ENCODE data around the gene TRPM4. TPM values are rescaled to one million over a fixed set of nuclear protein-coding genes. Genes with fewer than 3 reads are reported as not detected.

Gene TRPM4
- total RNA-seq, result not detected

DNA sequence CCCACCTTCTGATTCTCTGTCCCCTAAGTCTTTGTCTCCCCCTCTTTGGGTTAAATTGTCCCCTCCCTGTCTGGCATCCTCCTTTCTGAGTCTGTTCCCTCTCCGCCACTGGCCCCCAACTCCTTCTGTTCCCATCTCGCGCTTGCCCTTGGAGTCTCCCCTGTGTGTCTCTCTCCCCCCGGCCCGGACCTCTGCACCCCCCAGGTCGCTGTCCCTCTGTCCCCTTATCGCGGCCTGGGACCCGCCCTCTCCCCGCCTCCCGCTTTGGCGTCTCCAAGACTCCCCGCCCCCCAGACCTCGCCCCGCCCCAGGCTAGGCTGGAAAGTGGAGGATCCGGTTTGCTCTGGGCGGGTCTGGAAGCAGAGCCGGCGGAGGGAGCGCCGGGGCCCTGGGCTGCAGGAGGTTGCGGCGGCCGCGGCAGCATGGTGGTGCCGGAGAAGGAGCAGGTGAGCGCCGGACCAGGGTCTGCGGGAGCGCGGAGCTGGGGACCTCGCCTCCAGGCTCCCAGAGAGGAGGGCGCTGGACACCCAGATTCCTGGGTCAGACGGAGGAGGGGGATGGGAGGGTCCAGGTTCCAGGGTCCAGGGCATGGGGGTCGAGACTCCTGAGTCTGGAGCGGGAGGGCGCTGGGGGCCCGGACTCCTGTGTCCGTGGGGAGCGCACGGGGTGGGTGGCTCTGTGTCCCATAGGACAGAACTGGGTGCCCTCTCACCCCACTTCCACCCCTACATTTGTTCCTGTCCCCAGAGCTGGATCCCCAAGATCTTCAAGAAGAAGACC lies at the start of gene TRPM4:
Gene TRPM4, plus strand, starts transcription at position 348 of the 780 bp plus-strand sequence. Its CDS starts 75 bp downstream, at position 423.
- Mint-ChIP-seq H3K27ac (no peak within 1 kb of the TSS), H3K4me3 (peak within 1 kb of the TSS; percentile 35), H3K27me3 (peaks cover 24 to 61% of the 10 kb centered on the region in 2 donors)

DNA sequence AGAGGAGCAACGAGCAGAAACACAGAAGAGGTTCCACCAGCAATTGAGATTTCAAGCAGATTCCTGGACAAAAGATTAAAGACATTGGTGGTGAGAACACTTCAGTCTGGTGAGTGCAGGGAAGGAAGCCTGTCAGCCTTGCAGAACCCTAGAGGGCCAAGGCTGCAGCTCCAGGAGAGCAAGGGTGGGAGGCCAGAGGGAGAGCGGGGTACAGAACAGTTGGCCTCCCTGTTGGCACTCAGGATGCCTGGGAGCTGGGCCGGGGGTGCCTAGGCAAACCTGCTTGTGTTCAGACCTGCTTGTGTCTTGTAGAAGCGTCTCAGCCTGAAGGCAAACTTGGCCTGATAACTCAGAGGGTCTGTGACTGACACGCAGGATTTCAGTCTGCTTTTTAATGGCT lies 48.5 kb upstream of the TRPM4 start:
- Mint-ChIP-seq H3K36me3 (peaks cover 25% of the 10 kb centered on the region), H3K4me3 (no peak overlapping the region), H3K9me3 (no peaks in the 10 kb centered on the region), H3K27me3 (no peaks in the 10 kb centered on the region), H3K4me1 (ENCODE audit: low read depth in 2 of 2) (peaks cover 21 to 23% of the 10 kb centered on the region in 2 donors), H3K27ac (no peak overlapping the region)
- ATAC-seq, result no peak
- DNase-seq (ENCODE audit: low spot score), result no peak

More for the DNA sequence above, at the start of gene TRPM4:
- ATAC-seq, result peak; percentile 35 to 59
- H3K36me3 Mint-ChIP-seq, result no peaks in the 10 kb centered on the region
- peaks cover 10 to 15% of the 10 kb centered on the region in 2 donors for H3K4me1 Mint-ChIP-seq (ENCODE audit: low read depth in 2 of 2)
- no peak for DNase-seq (ENCODE audit: low spot score)
- peaks cover 3% of the 10 kb centered on the region for H3K9me3 Mint-ChIP-seq

DNA sequence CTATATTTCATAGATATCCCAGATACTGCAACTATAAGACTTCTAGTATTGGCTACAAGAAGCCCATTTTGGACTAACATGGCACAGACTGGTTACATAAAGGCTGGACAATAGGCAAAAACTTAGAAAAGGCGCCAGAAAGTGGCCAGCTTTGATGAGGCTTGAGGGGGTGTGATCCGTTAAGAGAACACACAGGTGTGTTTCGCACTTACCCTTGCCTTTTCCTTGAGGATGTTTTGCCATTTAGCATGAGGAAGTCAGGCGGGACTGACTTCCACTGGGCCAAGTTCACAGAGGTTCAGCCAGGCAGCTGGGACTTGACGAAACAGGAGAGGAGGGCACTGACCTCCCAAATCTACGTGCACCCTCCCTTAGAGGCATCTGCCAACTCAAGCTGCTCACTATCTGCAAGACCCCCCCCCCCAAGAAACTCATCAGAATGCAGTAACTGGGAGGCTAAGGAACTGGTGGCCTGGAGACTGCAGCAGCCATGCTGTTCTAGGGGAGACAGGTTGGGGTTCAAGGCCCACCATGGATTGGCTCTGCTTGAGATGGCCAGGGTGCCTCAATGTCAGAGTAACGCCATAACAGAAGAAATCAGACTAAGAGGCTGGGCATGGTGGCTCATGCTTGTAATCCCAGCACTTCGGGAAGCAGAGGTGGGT lies 47.9 kb upstream of the TRPM4 start:
- H3K27ac Mint-ChIP-seq, result no peak overlapping the region
- ATAC-seq (no peak), DNase-seq (ENCODE audit: low spot score) (no peak)
- H3K4me3 Mint-ChIP-seq, result no peak overlapping the region
- H3K27me3 Mint-ChIP-seq, result no peaks in the 10 kb centered on the region
- peaks cover 24% of the 10 kb centered on the region for H3K36me3 Mint-ChIP-seq
- H3K9me3 Mint-ChIP-seq, result no peaks in the 10 kb centered on the region
- H3K4me1 Mint-ChIP-seq (ENCODE audit: low read depth in 2 of 2), result peaks cover 20 to 22% of the 10 kb centered on the region in 2 donors

DNA sequence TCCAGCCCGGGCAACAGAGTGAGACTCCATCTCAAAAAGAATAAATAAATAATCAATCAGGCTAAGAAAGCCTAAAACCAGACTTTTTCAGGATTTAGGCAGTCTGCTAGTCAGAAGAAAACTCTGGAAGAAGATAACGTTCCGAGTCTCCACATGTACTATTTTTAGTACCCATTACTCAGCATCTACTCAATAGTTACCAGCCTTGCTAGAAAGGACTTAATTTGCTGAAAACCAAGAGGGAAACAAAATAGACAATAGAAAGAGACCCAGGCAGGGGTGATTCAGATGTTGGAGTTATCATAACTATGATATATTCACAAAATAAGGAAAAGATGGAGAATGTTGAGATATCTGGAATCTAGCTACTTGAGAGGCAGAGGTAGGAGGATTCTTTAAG lies 47.0 kb upstream of the TRPM4 start:
- ATAC-seq, result no peak
- Mint-ChIP-seq H3K27ac (no peak overlapping the region), H3K27me3 (no peaks in the 10 kb centered on the region), H3K4me3 (no peak overlapping the region), H3K9me3 (no peaks in the 10 kb centered on the region), H3K4me1 (ENCODE audit: low read depth in 2 of 2) (peaks cover 17 to 21% of the 10 kb centered on the region in 2 donors), H3K36me3 (peaks cover 19% of the 10 kb centered on the region)
- DNase-seq (ENCODE audit: low spot score), result no peak

DNA sequence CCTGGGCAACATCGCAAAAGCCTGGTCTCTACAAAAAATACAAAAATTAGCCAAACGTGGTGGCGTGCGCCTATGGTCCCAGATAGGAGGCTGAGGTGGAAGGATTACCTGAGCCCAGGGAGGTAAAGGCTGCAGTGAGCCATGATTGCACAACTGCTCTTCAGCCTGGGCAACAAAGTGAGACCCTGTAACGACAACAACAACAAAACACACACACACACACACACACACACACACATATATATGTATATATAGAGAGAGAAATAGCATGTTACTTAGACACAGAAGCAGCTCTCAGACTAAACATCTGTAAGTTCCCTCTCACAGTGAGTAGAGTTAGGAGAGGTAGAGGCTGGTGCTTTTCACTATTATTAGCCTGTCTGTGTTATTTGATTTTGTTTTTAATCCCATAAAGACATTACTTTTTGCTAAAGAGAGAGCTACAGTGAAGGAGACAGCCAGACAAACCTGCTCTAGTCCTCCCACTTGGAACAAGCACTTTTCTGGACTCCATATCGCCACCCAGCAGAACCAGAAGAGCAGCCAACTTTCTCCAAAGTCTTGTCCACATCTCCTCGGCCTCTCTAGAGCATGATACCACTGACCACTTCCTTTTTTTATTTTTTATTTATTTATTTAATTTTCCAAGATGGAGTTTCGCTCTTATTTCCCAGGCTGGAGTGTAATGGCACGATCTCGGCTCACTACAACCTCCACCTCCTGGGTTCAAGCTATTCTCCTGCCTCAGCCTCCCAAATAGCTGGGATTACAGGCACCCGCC lies 46.2 kb upstream of the TRPM4 start:
- no peak for DNase-seq (ENCODE audit: low spot score)
- Mint-ChIP-seq H3K27me3 (no peaks in the 10 kb centered on the region), H3K4me3 (no peak overlapping the region), H3K27ac (no peak overlapping the region), H3K36me3 (peaks cover 19% of the 10 kb centered on the region), H3K9me3 (no peaks in the 10 kb centered on the region), H3K4me1 (ENCODE audit: low read depth in 2 of 2) (peaks cover 17 to 21% of the 10 kb centered on the region in 2 donors)
- no peak for ATAC-seq

DNA sequence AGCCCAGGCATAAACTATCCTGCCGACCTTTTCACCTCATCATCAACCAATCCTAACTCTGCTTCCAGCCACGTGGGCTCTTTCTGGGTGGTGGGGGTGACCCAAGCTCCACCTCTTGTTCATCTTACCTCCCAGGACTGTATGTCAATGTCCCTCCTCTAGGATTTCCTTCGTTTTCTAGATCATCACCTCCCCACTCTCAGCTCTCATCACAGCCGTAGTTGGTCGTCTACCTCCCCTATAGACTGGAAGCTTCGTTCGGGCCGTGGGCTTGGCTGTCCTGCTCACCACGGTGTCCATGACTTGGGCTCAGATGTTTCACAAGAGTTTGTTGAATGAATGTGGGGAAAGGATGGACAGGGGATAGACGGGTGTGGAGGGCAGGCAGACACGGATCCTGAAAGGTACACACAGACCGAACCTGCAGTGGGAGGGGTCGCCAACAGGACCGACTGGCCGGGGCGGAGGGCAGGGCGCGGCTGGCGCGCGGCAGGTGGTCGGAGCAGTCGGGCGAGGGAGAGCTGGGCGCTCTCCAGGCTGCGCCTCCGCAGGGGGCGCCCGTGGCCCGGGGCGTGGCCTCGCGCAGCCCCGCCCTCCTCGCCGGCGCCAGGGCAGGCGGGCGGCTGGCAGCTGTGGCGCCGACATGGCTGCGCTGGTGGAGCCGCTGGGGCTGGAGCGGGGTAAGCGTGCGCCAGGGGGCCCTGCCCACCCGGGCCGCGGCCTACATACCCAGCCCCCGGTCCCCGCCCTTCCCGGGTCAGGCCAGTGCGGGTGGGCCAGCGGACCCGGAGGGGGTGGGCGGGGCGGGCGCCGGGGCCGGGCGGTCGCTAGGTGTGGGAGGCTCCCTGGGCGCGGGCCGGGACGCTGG lies 43.6 kb upstream of the TRPM4 start, which contains the start of gene LIN7B:
Gene LIN7B, plus strand, starts transcription at position 609 of the 868 bp plus-strand sequence. Its CDS starts 35 bp downstream, at position 644.
- H3K4me3 Mint-ChIP-seq, result peak within 1 kb of the TSS; percentile 84
- H3K36me3 Mint-ChIP-seq, result peaks cover 4% of the 10 kb centered on the region
- H3K4me1 Mint-ChIP-seq (ENCODE audit: low read depth in 2 of 2), result peaks cover 21 to 29% of the 10 kb centered on the region in 2 donors
- H3K27me3 Mint-ChIP-seq, result no peaks in the 10 kb centered on the region
- ATAC-seq (peak; percentile 79 to 83), DNase-seq (ENCODE audit: low spot score) (peak; percentile 81)
- peak within 1 kb of the TSS; percentile 4 to 17 for H3K27ac Mint-ChIP-seq
- no peaks in the 10 kb centered on the region for H3K9me3 Mint-ChIP-seq

DNA sequence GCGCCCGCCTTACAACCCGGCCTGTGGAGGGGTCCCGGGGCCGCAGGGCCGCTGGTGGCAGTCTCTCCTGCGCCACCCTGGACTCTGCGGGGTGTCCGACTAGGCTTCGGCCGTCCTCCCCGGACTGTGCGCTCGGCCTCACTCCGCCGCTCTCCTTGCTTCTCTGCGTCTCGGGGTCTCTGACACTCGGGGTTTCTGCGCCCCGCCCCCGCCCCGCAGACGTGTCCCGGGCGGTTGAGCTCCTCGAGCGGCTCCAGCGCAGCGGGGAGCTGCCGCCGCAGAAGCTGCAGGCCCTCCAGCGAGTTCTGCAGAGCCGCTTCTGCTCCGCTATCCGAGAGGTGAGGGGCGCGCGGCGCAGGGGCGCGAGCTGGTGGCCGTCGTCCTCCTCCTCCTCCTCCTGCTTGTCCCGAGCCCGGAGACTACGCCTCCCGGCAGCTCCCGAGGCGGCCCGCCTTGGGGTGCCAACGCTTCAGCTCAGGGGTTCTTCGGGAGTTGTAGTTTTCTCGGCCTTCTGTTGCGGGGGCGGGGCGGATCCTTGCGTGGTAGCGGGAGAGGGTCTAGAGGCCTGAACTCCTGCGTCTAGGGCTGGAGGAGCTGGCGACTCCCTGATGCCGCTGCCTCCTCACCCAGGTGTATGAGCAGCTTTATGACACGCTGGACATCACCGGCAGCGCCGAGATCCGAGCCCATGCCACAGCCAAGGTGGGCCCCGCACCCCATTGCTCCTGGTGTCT lies 42.8 kb upstream of the TRPM4 start:
- DNase-seq (ENCODE audit: low spot score) (no peak), ATAC-seq (no peak)
- Mint-ChIP-seq H3K4me1 (ENCODE audit: low read depth in 2 of 2) (peaks cover 20 to 29% of the 10 kb centered on the region in 2 donors), H3K36me3 (no peaks in the 10 kb centered on the region), H3K27me3 (no peaks in the 10 kb centered on the region), H3K9me3 (no peaks in the 10 kb centered on the region), H3K27ac (no peak overlapping the region), H3K4me3 (peak overlapping the region; percentile 83)

DNA sequence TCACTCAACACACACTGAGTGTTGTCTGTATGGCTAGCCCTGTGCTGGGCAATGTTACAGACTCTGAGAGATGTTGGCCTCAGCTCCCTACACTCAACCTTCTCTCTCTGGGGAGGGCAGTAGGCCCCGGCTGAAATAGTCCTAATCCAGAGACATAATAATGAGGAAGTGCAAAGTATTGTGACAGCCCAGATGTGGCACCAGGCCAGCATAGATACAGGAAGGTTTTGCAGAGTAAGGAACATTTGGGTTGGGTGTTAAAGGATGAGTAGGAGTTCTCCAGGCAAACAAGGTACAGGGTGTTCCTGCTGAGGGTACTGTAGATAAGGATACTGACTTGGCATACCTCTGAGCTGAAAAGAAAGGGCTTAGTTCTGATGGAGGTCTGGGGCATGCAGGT lies 41.0 kb upstream of the TRPM4 start:
- ATAC-seq (no peak), DNase-seq (ENCODE audit: low spot score) (no peak)
- Mint-ChIP-seq H3K27ac (peak overlapping the region in 1 of 2 donors; percentile 72), H3K9me3 (no peaks in the 10 kb centered on the region), H3K36me3 (no peaks in the 10 kb centered on the region), H3K27me3 (peaks cover 8 to 10% of the 10 kb centered on the region in 2 donors), H3K4me1 (ENCODE audit: low read depth in 2 of 2) (peaks cover 28 to 37% of the 10 kb centered on the region in 2 donors), H3K4me3 (peak overlapping the region; percentile 91)

DNA sequence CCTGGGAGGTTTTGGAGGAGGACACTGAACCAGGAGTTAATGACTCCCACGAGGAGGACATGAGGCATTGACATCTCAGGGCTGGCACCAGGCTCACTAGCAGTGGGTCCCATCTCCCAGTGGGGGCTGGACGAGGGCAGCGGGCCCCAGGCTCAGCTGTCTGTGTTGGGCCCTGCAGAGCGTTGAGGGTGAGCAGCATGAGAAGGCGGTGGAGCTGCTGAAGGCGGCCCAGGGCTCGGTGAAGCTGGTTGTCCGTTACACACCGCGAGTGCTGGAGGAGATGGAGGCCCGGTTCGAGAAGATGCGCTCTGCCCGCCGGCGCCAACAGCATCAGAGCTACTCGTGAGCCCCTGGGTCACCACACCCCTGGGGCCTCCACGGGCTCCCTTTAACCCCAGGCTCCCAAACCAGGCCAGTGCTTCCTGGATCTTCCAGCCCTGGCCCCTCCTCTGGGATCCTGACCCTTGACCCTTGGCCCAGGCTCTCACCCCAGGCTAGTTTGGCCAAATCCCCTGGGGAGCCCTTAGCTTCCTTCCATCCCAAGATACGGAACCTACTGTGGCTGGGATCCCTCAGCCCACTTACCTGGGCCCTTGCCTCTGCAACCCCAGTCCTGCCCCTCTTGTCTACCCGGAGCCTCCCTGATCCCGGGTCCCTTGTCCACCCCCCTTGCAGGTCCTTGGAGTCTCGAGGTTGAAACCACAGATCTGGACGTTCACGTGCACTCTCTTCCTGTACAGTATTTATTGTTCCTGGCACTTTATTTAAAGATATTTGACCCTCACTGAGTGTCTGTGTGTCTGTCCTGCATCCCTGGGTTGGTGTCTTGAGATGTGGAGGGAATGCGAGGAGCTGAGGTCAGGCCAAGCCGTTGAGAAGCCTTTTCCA lies 39.7 kb upstream of the TRPM4 start:
- ATAC-seq (no peak), DNase-seq (ENCODE audit: low spot score) (no peak)
- Mint-ChIP-seq H3K9me3 (no peaks in the 10 kb centered on the region), H3K4me1 (ENCODE audit: low read depth in 2 of 2) (peaks cover 28 to 37% of the 10 kb centered on the region in 2 donors), H3K27ac (peak overlapping the region; percentile 86 to 94), H3K36me3 (no peaks in the 10 kb centered on the region), H3K4me3 (peak overlapping the region; percentile 91), H3K27me3 (peaks cover 10 to 11% of the 10 kb centered on the region in 2 donors)

DNA sequence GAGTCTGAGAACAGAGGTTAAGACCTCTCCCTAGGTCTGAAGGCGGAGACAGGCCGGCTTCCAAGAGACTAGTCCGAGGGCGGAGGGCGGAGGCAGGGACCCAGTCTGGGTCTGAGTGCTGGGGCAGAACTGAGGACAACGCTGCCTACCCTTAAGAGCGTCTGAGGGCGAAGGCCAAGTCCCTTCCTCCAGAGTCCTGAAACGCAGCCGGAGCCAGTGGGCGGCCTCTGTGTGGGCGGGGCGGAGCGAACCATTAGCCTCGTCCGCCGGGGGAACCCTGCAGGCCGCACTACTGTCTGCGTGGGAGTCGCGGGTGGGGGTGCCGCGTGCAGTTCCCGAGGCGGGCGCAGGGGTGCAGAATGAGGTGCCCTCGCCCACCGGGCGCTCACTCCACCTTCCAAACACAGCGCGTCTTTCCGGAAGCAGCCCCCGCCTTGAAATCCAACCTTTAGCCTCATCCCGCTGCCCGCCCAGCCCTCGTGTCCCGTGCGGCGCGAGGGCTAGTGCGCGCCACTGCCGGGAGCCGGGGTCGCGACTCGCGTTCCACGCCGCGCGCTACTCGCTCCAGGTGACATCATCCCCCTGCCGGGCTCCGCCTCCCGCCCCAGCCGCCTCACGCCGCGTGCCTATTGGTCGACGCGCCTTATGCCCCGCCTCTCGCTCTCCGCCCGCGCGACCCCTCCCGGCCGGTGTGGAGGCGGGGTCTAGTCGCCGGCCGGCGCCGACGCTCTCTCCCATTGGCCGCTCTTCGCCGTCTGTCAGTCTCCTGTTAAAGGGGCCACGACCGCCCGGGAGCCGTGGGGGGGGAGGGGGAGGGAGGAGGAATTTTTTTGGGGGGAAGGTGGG lies 38.8 kb upstream of the TRPM4 start, which contains the start of gene C19orf73:
Gene C19orf73, minus strand, starts transcription at position 579 of the 846 bp plus-strand sequence. Its CDS starts 121 bp downstream, at position 458.
- DNase-seq (ENCODE audit: low spot score), result peak; percentile 97
- peak within 1 kb of the TSS; percentile 86 to 94 for H3K27ac Mint-ChIP-seq
- peak; percentile 89 to 93 for ATAC-seq
- H3K36me3 Mint-ChIP-seq, result no peaks in the 10 kb centered on the region
- H3K4me3 Mint-ChIP-seq, result peak within 1 kb of the TSS; percentile 91
- no peaks in the 10 kb centered on the region for H3K9me3 Mint-ChIP-seq
- H3K4me1 Mint-ChIP-seq (ENCODE audit: low read depth in 2 of 2), result peaks cover 25 to 29% of the 10 kb centered on the region in 2 donors
- peaks cover 10 to 11% of the 10 kb centered on the region in 2 donors for H3K27me3 Mint-ChIP-seq

All from natural killer cell treated with Interleukin-12 subunit alpha and Interleukin-12 subunit beta and Interleukin-15 and Interleukin-18, amount 100 ng/mL, for 72 hours (primary cell).